NCI-H1930 (cell line): ENCODE measurements around the gene HOXB3.
A peak's percentile ranks its signal among the peaks of the same experiment; 100 is the strongest.

Source experiments
- DNase-seq, 2 experiments: peaks; one replicate each; lab custom pipeline; 2025; lab: John Stamatoyannopoulos, UW

Gene HOXB3

DNA sequence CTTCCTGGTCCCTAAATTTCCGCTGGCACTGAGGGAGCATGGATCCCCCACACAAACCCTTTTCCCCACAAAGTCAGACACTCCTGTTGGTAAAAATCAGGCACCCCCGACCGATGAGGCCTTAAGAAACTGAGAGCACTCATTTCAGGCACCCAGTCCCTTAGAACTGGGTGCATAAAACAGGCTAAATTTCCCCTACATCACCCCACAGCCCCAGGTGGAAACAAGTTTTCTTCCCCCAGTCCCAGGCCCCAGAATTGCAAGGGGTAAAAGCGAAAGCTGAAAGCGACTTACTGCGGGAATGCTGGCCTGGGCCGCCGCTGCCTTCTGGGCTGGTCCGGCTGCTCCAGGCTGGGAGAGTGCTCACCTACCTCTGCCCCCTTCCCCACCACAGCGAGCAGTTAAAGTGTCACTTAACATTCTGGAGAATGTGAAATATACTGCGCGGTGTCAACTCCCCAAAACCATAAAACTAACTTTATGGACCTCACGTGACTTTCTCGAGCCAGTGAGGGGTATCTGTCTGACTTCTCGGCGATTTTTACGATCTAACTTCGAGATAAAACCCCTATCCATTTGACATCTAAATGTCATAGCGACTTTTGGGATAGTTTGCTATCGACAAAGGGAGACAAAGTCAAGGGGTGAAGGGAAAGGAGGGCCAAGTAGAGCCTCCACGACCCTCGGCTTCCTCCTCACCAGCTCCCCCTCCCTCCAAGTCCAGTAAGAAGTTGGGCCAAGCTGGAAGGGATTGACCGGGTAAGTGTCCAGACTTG, at the start of gene HOXB3:
HOXB3 (minus strand) TSS at position 411 of the 776 bp plus-strand sequence. CDS start 37,767 bp downstream, outside the sequence.
- no peak for DNase-seq

DNA sequence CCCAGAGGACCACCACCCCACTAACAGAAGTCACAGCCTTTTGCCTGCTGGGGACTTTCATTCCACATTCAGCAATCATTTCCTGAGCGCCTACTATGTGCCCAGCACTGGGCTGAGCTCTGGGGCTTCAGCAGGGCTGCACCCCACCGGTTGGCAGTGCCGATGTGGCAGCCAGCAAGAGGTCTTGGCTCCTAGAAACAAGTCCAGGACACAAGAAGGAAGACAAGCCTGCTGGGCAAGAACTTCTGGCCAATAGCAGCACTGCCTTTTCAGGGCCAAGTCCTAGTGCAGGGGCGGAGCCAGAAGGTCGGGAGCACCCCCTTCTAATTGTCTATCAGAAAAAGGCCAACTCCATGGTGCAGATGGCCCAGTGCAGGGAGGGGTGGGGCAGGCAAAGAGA, 49.1 kb upstream of the HOXB3 start:
- DNase-seq, result no peak

DNA sequence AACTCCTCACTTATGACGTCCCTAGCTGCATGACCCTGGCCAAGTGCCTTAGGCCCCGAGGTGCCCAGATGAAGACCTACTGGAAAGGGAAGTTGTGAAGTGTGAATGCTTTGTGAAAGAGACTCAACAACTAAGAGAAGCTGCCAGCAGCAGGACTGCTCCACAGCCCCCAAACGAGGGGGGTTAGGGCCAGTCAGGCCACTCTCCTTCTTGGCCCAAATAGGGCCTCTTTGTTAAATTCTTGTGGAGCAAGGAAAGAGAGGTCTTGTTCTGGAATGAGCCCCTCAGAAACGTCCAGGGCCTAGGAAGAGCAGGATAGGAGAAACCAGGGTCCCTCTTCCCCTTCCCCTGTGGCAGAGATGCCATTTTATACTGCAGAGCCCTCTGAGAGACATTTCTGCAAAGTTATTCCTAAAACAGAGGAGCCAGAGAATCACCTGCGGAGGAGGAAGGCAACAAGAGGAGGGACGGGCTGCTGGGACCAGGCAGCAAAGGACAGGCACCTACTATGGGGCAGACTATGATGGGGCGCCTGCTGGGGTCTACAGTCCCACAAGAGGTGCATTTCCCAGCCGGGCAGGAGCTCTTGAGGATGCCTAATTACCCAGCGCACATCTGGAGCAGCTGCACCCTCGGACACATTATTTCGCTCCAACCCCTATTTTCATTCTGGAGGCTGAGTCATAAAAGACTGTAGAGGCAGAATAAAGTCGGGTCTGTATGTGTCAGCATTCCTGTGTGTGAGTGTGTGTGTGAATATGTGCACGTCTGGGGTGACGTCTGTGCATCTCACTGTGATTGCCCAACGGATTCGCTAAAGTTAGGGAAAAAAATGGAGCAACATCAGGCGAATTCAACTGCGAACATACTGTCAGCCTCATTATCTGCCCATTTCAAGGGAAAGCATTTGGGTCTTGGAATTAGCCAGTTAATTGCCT, 47.6 kb upstream of the HOXB3 start:
- DNase-seq, result no peak

DNA sequence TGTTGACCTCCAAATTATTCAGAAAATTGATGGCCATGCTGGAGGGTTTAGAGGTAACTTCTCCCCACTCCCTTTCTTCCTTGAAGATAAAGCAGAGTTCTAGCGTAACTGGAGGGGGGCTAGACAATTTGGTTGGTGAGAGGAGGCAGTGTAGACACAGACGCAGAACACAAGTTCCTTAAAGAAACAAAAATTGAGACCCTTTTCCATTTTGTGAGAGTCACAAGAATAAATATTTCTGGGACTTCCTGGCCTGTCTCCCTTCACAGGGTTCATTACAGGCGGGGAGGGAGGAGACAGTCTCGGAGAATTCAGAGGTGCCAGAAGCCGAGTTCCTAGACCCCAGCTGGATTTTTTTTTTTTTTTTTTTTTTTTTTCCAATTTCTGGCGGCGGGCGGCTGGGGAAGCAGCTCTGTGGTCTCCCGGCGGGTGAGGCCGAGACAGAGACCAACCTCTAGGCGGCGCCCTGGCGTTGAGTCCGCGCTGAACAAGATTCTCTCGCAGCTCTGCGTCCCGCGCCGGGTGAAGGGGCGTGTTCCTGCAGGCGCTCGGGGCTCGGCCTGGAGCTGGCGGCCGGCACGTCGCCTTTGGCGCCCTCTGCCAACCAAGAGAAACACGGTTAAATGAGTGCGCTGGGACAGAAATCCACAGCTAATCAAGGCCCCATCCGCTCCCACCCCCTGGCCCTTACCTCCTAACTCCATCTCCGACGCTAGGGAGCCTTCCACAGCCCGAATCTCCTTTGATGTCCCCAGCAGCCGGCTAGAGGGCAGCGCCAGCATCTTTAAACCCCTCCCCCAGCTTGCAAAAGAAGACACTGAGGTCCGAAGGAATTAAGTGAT, 46.4 kb upstream of the HOXB3 start:
- DNase-seq, result peak; percentile 75 to 87

DNA sequence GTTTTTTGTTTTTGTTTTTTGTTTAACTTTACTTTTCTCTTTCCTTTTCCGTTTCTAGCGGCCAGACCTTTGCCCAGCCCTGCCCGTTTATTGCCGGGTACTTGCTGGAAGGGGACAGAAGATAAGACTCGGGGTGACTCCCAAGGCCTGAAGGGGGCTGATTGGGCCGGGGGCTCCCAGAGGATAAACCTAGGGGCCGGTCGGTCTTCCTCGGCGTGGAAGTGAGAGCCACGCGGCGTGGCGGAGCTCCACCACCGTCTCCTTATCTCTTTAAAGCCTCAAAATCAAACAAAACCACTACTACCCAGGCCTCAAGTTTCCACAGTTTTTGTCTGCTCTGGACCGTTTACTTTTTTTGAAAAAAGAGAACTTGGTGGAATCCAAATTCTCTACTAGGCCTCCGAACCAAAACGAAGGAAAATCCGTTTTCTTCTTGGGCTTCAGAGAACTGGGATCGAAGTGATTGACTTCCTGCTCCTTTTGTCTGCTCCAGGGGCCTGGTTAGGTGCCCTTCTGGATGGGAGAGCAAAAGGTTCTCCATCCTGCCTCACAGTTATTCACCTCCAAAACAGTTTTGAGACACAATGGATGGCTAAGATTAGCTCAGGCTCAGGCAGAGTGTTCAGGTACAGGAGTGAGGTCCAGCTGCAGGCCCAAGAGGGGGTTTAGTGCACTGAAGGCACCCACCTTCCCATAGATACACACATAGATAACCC, 44.6 kb upstream of the HOXB3 start:
- DNase-seq, result no peak

DNA sequence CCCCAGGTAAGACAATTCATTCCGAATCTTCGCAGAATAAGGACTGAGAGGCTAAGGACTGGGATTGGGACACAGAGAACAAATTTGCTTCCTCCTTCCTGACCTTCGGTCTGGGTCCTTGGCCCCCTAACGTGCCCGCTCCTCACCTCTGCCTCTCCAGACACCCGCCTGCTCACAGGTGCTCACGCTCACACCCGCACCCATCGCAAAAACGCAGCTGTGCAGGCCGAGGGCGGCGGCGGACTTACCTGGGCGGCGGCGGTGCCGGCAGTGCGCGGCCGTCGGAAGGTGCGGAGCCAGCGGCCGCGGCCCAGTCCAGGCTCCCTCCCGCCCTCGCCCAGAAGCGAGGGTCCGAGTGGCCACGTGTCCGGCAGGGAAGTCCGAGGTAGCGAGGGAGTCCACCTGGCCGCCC, 43.2 kb upstream of the HOXB3 start:
- DNase-seq, result no peak

DNA sequence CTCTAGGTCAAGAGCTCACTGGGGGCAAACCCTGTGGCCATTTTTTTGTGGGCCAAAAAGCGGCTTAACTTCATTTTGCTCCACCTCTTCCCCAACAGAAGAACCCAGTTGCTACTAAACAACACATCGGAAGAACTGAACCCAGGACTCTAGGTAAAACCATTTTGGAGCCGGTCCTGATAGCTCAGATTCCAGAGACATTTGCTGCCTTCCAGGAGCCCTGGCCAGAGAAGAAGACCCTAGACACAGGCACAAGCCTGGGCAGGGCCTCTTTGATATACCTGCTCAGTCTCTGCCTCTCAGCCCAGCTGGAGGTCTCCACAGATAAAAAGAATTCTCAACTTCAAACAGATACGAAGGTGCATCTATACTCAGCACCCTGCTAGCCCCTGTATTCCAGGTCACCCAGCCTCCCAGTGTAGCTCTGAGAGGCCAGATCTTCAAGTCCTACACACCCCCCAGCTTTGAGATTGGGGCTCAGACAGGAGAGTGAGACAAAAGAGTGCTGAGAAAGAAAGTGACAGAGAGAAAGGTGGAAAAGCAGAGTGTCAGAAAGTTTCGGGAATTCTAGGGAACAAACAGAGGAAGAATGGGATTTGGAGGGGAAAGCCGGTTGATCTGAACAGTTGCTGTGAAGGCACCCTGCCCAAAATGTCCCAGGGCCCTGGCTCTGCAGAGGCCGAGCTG, 42.7 kb upstream of the HOXB3 start:
- DNase-seq, result no peak

DNA sequence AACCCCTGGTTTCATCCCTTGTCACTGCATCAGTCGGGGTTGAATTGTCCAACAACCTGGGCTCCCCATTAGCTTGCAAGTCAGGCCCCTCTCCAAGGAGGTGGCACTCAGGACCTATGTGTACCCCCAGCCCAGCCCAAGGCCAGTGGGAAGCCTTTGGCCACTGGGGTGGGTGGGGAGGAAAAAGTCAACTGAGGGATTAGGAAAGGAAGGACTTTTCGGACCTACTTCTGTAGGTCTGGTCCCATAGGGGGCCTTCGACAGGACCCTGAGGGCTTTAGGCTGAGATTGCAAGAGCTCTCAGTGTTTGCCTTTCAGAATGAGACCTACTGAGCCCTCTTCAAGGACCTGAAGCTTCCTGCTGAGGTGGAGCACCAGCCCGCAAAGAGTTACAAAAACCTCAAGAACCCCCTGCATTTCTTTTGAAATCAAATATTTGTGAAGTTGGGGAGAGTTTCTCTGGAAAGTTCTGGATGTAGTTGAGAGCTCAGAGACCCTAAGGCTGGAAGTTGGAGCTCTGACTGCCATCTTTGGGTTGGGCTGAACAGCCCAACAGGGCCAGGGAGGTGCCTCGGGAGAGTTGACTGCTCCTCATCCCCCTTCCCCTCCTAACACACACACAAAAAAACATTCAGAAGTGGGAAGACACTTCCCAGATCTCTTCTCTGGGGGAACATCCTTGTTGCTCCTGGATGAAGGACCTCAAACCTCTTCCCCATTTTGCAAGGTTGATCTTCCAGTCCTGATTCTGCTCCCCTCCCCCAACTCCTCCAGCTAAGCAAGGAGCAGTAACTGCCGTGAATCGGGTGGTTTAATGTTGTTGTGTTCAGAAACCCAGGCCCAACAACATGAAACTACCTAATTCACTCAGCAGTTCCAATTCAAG, 41.9 kb upstream of the HOXB3 start:
- no peak for DNase-seq

DNA sequence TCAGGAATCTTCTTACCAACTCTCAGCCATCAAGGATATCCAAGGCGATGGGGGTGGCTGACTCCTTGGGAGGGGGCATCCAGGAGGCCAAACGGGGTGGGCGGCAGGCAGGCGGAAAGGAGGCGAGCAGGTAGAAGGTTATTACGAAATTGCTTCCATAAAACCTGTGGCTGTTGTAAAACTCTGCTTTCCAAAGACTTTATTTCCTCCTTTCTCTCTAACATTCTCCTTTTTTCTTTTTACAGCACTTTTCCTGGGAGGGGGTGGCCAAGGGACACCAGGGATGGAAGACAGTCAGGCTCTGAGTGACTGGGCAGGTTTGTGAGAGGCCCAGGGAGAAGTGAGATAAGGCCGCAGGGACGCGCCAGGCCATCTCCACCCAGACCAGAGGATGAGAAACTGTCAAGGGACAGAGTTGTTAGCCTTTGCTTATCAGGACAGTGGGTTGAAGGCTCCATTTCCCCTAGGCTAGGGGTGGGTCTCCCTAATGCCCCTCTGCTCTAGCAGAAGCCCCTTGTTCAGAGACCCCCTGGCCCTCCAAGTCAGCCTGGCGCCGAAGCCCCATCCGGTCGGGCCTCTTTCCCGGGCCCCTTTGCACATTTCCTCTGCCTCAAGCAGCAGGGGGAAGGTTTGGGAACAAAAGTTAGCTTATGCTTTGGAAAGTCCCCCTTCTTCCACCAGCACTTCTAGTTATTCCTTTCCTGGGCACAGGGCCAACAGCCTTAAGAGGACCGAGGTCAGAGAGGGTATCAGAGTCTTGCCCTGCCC, 41.1 kb upstream of the HOXB3 start:
- no peak for DNase-seq

DNA sequence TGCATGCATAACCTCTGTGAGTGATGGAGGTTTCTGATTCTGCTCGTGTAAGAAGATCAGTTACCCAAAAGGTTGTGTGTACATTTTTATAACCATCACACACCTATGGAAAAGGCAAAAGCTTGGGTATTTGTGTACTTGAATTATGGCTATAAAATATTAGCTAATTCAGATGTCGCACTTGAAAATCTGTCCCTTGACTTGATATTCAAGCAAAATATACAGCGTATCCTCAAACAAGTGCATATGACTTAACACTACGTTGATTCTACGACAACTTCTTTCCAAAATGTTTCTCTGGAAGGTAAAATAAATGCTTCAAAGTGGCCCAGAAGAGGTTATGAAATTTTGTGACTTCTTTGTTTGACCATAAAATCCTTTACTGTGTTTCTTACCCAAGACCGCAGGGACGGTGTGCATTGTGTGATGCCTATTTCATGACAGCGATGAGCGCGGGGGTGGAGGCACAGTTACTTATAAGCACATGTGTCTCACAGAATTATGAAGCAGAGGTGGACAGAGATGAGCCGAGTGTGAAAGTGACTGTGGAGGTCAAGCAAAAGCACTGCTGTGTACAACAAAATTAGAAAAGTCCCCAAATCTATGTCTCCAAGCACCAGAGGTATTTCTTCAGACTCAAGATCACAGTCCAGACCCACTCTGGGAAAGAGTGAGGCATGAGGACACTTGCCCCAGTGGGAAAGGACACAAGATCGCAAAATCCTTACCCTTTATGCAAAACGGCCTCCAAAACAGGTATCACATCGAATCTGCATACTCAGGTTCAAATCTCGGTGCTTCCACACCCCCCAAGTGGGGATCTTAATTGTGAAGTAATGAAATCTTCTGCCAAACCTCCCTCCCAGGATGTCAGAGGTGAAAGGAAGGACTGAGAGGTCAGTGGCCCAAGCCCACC, 40.2 kb upstream of the HOXB3 start:
- no peak for DNase-seq

DNA sequence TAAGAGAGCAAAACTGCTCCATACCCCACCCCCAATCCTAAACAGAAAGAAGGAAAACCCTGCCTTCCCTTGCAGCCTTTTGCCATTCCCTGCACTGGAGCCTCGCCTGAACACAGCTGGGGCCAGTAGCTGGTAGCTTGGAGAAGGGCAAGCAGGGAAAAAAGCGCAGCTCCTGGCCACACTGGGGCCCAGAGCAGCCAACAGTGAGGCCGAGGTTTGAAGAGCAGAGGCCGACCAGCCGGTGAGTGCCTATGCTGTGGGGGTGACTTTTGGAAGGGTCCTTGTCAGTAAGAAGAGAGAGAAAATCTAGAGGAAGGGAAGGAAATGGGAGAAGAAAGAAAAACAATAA, 39.3 kb upstream of the HOXB3 start:
- DNase-seq, result no peak

DNA sequence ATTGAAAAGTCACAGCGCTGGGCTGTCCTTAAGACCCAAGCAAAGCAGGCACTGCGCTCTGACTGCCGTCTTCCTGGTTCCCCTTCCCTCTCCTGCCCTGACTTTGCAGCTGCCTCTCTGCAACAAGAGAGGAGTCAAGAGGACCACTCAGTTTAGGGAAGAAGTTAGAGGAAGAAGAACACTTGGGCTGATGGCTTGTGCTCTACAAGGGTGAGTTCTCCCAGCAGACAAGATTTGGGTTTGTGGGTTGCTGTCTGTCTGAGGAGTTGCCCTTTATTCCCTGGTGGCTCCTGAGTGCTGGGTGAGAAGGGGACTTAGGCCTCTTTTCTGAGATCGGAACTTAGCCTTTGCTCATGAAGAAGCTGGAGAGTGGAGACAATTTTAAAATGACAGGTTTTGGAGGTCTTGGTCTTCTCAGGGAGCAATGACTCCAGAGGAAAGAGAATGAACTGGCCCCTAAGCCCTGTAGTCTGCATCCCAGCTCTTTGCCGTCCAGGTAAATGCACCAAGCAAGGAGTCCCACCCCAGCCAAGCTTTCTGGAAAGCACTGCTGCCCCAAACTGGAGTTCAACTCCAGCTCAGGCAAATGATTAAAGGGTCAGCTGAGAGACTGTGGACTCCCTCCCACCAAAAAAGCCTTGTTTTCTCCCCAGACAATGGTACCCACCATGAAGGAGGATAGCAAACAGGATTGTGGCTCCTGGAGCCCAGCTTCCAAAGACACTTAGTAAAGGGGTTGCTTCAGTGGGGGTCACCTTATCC, 38.8 kb upstream of the HOXB3 start:
- DNase-seq, result no peak

DNA sequence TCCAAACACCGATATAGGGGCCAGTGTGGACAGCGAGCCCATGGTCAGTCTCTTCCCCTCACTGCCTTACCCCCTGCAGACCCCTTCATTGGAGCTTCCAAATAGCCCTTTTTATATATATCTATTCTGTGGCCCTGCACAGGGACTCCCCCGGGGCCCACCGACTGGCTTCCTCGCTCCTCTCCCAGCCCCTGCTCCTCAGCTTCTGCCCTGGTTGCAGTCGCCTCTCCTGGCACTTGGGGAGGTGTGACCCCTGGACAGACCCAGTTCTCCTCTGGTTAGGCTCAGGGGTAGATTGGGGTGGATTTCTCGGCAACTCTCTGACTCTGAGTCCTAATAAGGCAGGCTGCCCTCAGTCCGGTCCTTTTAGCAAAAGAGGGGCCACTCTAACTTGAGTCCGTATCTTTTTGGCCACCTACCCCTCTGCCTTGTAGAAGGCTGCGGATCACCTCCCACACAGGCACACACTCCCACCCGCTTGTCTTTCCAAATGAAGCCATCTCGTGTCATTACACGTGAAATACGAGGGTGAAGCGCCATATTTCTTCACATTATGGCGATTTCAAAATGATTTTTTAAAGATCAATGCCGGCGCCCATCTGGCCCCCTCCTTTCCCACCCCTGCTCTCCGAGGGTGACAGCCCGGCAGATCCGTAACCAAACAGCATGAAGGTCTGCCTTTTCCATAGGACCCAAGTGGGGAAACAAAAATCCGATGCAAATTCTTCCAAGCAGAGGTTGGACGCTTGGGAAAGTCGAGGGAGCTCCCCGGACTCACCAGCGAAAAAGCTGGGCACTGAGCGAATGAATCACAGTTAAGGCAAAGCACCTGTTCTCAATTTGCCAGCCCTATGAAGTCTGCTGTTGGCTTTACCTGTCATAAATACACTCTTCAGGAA, 37.8 kb upstream of the HOXB3 start:
- DNase-seq, result no peak

DNA sequence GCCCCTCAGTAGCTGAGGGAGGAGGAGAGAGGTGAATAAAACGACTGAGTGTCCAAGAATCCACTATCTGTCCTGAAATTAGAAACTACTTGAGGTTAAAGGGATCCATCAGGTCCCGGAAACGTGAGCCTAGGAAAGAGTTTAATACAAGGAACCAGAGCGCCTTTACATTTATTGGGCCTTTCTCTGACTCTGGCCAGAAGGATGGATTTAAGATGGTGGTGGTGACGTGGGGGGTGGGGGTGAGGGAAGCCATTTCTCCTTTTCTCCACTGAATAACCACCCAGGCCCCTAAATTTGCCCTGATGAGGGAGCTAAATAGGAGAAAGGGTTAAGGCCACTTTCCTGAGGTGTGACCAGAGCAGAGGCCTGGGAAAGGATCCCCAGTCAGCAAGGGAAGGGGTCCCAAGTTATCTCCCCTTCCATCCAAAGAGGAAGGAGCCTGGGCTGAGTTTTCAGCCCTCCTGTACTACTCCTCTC, 37.1 kb upstream of the HOXB3 start:
- DNase-seq, result no peak

DNA sequence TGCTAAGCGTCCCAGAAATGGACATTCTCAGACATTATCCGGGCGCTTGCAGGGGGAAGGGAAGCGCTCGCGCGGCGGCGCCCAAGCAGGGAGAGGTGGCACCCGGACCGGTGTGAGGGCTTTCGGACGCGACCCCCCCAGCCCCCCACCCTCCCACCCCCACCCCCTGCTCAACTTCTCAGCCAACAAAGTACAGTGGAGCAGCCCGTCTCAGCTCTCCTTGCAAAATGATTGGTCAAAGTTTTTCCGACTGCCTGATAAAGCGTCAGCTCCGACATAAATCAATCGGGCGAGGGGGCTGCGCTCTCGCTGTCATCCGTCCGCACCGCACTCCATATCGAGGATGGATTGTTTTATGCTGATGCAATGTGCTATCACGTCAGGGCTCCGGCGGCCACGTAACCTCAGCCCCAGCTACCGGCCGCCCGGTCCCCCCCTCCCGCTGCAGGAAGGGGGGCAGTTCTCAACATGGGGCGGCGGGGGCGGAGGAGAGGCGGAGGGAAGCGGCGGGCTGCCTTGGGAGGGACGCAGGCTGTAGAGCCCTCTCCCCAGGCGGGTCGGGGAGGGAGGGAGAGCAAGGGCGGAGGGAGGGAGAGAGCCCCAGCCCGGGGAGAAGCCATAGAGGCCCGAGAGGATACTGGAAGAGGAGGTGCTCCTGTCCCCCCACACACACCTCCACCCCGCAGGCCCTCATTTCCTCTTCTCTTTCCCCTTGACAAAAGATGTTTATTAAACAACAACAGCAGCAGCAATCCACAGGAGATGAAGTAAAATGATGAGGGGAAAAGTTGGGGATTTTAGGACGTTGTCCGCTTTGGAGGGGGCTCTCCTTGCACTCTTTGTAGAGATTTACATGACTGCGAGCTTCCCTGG, 36.4 kb upstream of the HOXB3 start, which contains the start of gene HOXB9:
HOXB9 (minus strand) TSS at position 114 of the 873 bp plus-strand sequence; CDS start at position 25, 89 bp downstream.
- DNase-seq, result peak; percentile 20 to 48
